ENCODE data around the gene PRR36. TPM values are rescaled to one million over a fixed set of nuclear protein-coding genes. Genes with fewer than 3 reads are reported as not detected.

The PRR36 gene
- total and polyA plus RNA-seq, 2 donors = 0.10 to 0.11 TPM

- WGBS = 92% methylated on average over 19 of the region's 19 CpGs
- Histone ChIP-seq H3K27ac (ENCODE audit: low read depth) (no peak overlapping the region), H3K4me1 (ENCODE audit: insufficient read depth) (no peaks in the 10 kb centered on the region), H3K36me3 (ENCODE audit: insufficient read depth) (peaks cover 12% of the 10 kb centered on the region), H3K4me3 (ENCODE audit: low read depth, low read length) (no peak overlapping the region)
- DNase-seq (ENCODE audit: extremely low spot score) = no peak
Measured at GRCh38 chr19:7908742-7909461, 34.7 kb upstream of the PRR36 start.

GRCh38 chr19:7908078-7908699 lies 34.0 kb upstream of the PRR36 start:
- no peak for DNase-seq (ENCODE audit: extremely low spot score)
- Histone ChIP-seq H3K36me3 (ENCODE audit: insufficient read depth) (peaks cover 12% of the 10 kb centered on the region), H3K4me1 (ENCODE audit: insufficient read depth) (no peaks in the 10 kb centered on the region), H3K4me3 (ENCODE audit: low read depth, low read length) (no peak overlapping the region), H3K27ac (ENCODE audit: low read depth) (no peak overlapping the region)
- 75% methylated on average over 14 of the region's 14 CpGs for WGBS

DNA sequence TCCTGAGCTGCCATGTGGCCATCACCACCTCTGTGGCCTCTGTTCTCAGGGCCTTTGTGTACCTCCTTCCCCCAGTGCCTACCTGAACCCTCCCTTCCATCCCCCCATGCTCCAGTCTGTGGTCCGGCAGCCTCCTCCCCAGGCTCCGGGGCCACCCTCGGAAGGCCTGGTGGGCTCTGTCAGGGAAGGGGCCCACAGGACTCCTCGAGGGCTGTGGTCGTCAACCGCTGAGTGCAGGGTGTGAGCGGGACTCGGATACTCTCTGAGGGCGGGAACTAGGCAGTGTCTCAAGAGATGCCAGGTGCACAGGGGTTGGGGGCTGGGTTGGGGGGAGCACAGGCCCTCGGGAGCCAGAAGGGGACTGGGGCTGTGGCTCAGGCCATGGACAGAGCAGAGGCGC lies 33.4 kb upstream of the PRR36 start:
- no peak overlapping the region for H3K27ac ChIP-seq (ENCODE audit: low read depth)
- WGBS = 91% methylated on average over 11 of the region's 11 CpGs
- H3K36me3 ChIP-seq (ENCODE audit: insufficient read depth) = peaks cover 12% of the 10 kb centered on the region
- no peak for DNase-seq (ENCODE audit: extremely low spot score)
- no peaks in the 10 kb centered on the region for H3K4me1 ChIP-seq (ENCODE audit: insufficient read depth)
- H3K4me3 ChIP-seq (ENCODE audit: low read depth, low read length) = no peak overlapping the region

- Histone ChIP-seq H3K4me1 (ENCODE audit: insufficient read depth) (no peaks in the 10 kb centered on the region), H3K27ac (ENCODE audit: low read depth) (no peak overlapping the region), H3K36me3 (ENCODE audit: insufficient read depth) (peaks cover 10% of the 10 kb centered on the region), H3K4me3 (ENCODE audit: low read depth, low read length) (no peak overlapping the region)
- WGBS = 89% methylated on average over 19 of the region's 19 CpGs
- no peak for DNase-seq (ENCODE audit: extremely low spot score)
Measured at GRCh38 chr19:7907122-7907521, 32.9 kb upstream of the PRR36 start.

DNA sequence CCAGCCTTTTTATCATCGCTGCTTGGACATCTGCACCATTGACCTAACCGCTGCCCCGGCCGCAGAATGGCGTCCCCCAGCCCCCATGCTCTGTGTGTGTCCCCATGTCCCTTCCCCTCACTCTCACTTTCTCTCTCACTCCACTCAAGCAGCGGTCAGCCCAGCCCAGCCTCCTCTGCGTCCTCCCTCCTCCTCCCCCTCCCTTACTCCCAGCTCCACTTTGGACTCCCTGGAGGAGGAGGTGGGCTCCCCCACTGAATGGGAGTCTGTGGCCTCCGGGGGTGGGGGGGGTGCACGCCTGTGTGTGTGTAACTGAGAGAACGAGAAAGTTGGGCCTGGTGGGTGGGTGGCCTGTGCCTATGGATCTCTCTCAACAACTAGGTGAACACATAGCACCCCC lies 31.7 kb upstream of the PRR36 start:
- H3K27ac ChIP-seq (ENCODE audit: low read depth) = no peak overlapping the region
- no peak overlapping the region for H3K4me3 ChIP-seq (ENCODE audit: low read depth, low read length)
- no peak for DNase-seq (ENCODE audit: extremely low spot score)
- 81% methylated on average over 10 of the region's 10 CpGs for WGBS
- H3K36me3 ChIP-seq (ENCODE audit: insufficient read depth) = peaks cover 4% of the 10 kb centered on the region
- H3K4me1 ChIP-seq (ENCODE audit: insufficient read depth) = no peaks in the 10 kb centered on the region

DNA sequence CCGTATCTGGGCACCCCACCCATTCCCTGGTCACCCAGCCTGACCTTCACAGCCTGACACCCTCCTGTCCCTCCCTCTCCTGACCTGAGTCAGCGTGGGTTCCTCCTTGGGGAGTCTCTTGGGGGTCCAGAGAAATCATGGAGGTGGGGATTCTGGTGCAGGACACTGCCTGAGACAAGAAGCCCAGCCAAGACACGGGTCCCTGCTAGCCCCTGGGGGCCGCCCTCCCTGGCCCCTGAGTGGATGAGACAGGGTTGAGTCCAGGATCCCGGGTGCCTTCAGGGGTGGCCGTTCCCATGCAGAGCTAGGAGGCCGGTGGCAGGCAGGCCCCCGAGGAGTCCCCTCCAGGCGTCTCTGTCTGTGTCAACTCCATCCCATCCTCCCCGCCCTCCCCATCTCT lies 31.1 kb upstream of the PRR36 start:
- H3K27ac ChIP-seq (ENCODE audit: low read depth) = no peak overlapping the region
- H3K4me3 ChIP-seq (ENCODE audit: low read depth, low read length) = no peak overlapping the region
- WGBS = 71% methylated on average over 10 of the region's 10 CpGs
- DNase-seq (ENCODE audit: extremely low spot score) = no peak
- H3K4me1 ChIP-seq (ENCODE audit: insufficient read depth) = no peaks in the 10 kb centered on the region
- peaks cover 4% of the 10 kb centered on the region for H3K36me3 ChIP-seq (ENCODE audit: insufficient read depth)

DNA sequence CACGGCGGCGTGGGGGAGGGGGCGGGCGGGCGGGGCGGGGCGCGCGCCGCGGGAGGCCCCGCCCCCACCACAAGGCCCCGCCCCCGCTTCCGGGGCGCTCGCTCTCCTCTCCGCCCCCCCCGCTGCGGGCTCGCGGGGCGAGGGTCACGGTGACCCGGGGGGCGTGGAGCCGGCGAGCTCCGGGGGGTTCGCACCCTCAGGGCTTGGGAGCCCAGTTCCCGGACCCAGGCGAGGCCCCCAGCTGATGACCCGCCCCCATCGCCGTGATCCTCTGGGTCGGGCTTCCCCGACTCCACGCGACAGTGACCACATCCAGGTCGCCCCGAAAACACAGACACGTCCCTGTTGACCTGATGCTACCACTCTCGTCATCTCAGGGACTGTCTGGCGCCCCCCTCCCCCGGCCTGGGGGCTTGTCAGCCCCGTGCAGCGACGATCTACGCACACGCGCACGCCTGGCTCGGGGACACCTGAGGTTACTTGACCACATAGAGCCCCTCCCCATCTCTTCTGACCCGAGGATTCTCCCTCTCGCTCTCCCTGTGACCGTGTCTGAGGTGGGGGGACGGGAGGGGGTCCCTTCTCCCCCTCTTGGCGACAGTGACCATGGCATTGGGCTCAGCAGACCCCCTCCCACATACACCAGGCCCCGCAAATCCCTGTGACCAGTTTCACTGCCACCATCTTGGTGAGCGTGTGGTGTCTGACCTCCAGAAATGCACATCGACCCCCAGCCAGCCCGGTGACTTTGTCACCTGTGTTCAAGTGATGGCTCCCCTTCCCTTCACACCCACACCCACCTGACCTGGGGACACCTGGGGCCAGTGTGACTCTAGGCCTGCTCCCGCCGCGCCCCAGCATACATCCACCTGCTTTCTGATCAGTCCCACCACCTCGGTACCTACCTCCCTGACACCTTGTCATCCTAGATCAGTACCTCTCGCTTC lies 30.2 kb upstream of the PRR36 start:
- peak overlapping the region; percentile 75 for H3K4me3 ChIP-seq (ENCODE audit: low read depth, low read length)
- H3K36me3 ChIP-seq (ENCODE audit: insufficient read depth) = no peaks in the 10 kb centered on the region
- H3K27ac ChIP-seq (ENCODE audit: low read depth) = peak overlapping the region; percentile 44
- no peaks in the 10 kb centered on the region for H3K4me1 ChIP-seq (ENCODE audit: insufficient read depth)
- DNase-seq (ENCODE audit: extremely low spot score) = no peak
- WGBS = 10% methylated on average over 67 of the region's 68 CpGs

GRCh38 chr19:7903244-7904073 lies 29.3 kb upstream of the PRR36 start, which contains the start of gene MAP2K7:
Gene MAP2K7 (plus strand): TSS chr19:7903877. CDS start chr19:7903945, 68 bp downstream.
- Histone ChIP-seq H3K27ac (ENCODE audit: low read depth) (peak within 1 kb of the TSS; percentile 44), H3K36me3 (ENCODE audit: insufficient read depth) (no peaks in the 10 kb centered on the region), H3K4me3 (ENCODE audit: low read depth, low read length) (peak within 1 kb of the TSS; percentile 75), H3K4me1 (ENCODE audit: insufficient read depth) (no peaks in the 10 kb centered on the region)
- under 1% methylated on average over 89 of the region's 89 CpGs for WGBS
- peak; percentile 99 for DNase-seq (ENCODE audit: extremely low spot score)

GRCh38 chr19:7902796-7903243 lies 28.6 kb upstream of the PRR36 start:
- no peak for DNase-seq (ENCODE audit: extremely low spot score)

GRCh38 chr19:7901337-7901736 lies 27.1 kb upstream of the PRR36 start:
- no peak for DNase-seq (ENCODE audit: extremely low spot score)
- Histone ChIP-seq H3K4me3 (ENCODE audit: low read depth, low read length) (no peak overlapping the region), H3K36me3 (ENCODE audit: insufficient read depth) (no peaks in the 10 kb centered on the region), H3K27ac (ENCODE audit: low read depth) (no peak overlapping the region), H3K4me1 (ENCODE audit: insufficient read depth) (no peaks in the 10 kb centered on the region)
- WGBS = 91% methylated on average over 7 of the region's 7 CpGs

More at GRCh38 chr19:7902796-7903243, 28.6 kb upstream of the PRR36 start:
- no peaks in the 10 kb centered on the region for H3K4me1 ChIP-seq (ENCODE audit: insufficient read depth)
- no peak overlapping the region for H3K27ac ChIP-seq (ENCODE audit: low read depth)
- 12% methylated on average over 20 of the region's 20 CpGs for WGBS
- peak overlapping the region; percentile 29 for H3K4me3 ChIP-seq (ENCODE audit: low read depth, low read length)
- H3K36me3 ChIP-seq (ENCODE audit: insufficient read depth) = no peaks in the 10 kb centered on the region

DNA sequence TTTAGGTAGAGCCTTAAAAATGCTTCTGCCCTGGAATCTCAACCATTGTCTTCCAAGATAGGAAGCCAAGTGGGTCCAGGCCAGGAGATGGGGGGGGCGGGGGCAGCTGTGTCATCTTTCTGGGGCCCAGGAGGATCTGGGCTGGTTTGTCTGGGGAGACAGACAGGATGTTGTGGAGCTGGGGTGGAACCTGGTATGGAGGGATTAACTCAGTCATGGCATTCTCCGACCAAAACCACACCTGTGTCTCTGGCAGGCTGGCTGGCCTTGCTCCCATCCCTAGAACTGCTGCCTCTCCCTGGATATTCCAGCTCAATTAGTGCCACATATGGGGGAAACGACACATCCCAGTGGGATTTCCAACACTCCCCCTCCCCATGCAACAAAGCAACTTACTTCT lies 26.7 kb upstream of the PRR36 start:
- no peak overlapping the region for H3K27ac ChIP-seq (ENCODE audit: low read depth)
- DNase-seq (ENCODE audit: extremely low spot score) = no peak
- WGBS = 76% methylated on average over 3 of the region's 3 CpGs
- no peaks in the 10 kb centered on the region for H3K4me1 ChIP-seq (ENCODE audit: insufficient read depth)
- H3K4me3 ChIP-seq (ENCODE audit: low read depth, low read length) = no peak overlapping the region
- no peaks in the 10 kb centered on the region for H3K36me3 ChIP-seq (ENCODE audit: insufficient read depth)

DNA sequence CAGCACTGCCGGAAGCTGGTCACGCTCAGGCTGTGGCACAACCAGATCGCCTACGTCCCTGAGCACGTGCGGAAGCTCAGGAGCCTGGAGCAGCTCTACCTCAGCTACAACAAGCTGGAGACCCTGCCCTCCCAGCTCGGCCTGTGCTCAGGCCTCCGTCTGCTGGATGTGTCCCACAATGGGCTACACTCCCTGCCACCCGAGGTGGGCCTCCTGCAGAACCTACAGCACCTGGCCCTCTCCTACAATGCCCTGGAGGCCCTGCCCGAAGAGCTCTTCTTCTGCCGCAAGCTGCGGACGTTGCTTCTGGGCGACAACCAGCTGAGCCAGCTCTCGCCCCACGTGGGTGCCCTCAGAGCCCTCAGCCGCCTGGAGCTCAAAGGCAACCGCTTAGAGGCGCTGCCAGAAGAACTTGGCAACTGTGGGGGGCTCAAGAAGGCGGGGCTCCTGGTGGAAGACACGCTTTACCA lies 26.2 kb upstream of the PRR36 start:
- no peak overlapping the region for H3K27ac ChIP-seq (ENCODE audit: low read depth)
- no peaks in the 10 kb centered on the region for H3K4me1 ChIP-seq (ENCODE audit: insufficient read depth)
- WGBS = 82% methylated on average over 21 of the region's 21 CpGs
- no peak for DNase-seq (ENCODE audit: extremely low spot score)
- H3K4me3 ChIP-seq (ENCODE audit: low read depth, low read length) = no peak overlapping the region
- no peaks in the 10 kb centered on the region for H3K36me3 ChIP-seq (ENCODE audit: insufficient read depth)
